ENCODE measurements around the gene ATP9B.

The ATP9B gene

DNA sequence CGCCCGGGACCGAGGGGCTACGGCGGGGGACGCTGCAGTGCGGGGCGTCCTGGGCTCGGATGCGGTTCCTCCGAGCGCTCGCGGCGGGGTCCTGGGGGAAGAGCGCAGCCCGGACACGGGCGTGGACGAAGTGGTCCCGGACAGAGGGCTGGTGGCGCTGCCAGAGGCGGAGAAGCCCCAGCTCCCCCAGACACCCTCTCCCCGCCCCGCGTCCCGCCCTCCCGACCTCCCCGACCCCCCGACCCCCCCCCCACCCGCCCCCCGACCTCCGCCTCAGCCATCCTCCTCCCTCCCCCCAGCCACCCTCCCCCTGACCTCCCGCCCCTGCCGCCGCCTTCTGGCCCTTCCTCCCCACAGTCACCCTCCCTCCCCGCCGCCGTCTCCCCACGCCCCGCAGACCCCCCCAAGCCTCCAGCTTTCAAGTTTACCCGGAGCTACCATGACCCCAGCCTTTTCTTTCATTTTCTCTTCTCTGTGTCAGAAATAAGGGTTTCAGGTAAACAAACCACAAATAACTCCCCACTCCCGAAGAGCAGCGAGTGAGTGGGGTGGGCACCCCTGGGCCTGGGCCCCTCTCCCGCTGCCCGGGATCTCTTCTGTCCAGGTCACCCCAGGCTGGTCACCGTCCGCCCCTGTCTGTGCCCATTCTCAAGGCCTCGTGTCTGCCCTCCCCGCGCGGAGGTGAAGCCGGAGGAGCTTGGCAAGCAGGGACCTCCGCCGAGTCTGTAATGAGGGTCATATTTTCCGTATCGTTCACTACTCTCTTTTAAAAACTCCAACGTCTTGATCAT is 331.6 kb downstream of the ATP9B start:
- peak overlapping the region; percentile 53 for H3K4me3 ChIP-seq (ENCODE audit: low read depth, low read length)
- no peak for DNase-seq (ENCODE audit: low read depth)

DNA sequence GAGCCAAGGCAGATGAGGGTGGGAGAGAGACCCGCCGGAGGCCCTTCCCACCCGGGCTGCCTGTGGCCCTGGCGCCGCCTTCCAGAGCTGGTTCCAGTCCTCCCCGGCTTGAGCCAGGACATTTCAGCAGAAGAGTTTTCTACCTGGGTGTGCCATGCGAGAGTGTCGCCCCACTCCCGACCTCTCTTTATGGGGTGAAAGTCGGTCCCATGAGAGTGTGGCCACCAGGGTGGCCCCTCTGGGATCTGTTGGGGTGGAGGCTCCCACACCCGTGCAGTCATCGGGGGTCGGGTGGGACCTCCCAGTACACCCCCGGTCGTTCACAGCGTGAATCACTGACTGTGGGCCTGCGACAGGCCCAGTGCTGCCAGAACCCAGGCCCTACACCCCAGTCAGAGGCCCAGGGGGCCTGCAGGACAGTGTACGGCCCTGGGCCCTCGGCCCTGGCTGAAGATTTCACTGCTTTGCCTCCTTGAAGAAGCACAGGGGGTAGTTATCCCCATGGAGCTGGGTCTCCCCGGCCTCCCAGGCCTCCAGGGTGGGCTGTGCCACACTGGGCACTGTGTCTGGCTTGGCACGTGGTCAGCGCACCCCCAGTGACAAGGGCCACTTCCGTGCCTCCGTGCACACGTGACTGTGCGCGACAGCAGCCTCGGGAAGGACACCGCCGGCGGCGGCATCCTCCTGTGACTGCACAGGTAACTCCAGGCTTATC is 332.5 kb downstream of the ATP9B start:
- H3K4me3 ChIP-seq (ENCODE audit: low read depth, low read length) = no peak overlapping the region
- DNase-seq (ENCODE audit: low read depth) = no peak
- TF ChIP-seq, protein P1, sequence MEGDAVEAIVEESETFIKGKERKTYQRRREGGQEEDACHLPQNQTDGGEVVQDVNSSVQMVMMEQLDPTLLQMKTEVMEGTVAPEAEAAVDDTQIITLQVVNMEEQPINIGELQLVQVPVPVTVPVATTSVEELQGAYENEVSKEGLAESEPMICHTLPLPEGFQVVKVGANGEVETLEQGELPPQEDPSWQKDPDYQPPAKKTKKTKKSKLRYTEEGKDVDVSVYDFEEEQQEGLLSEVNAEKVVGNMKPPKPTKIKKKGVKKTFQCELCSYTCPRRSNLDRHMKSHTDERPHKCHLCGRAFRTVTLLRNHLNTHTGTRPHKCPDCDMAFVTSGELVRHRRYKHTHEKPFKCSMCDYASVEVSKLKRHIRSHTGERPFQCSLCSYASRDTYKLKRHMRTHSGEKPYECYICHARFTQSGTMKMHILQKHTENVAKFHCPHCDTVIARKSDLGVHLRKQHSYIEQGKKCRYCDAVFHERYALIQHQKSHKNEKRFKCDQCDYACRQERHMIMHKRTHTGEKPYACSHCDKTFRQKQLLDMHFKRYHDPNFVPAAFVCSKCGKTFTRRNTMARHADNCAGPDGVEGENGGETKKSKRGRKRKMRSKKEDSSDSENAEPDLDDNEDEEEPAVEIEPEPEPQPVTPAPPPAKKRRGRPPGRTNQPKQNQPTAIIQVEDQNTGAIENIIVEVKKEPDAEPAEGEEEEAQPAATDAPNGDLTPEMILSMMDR (IDR thresholded peaks at IDR 0.05; ENCODE audit: control insufficient read depth, extremely low read depth, insufficient read depth) = no peak

More for the DNA sequence above, 331.6 kb downstream of the ATP9B start:
- TF ChIP-seq, protein P1 (IDR thresholded peaks at IDR 0.05; ENCODE audit: control insufficient read depth, extremely low read depth, insufficient read depth) = no peak

DNA sequence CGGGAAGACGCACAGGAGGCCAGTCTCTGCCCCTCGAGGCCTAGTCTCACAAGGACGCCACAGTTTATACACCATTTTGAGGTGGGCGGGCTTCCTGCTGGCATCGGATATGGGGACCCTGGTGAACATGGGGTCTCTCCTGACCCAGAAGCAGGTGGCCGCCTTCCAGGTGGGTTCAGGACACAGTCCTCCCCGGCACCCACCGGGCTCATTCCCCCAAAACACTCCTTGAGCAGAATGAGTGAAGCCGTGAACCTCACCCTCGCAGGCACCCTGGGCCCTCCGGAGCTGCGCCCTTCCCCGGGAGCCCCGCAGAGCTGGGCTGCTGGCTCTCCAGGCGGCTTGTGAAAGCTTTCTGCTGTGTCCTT is 333.0 kb downstream of the ATP9B start:
- DNase-seq (ENCODE audit: low read depth) = no peak
- TF ChIP-seq, protein P1 (IDR thresholded peaks at IDR 0.05; ENCODE audit: control insufficient read depth, extremely low read depth, insufficient read depth) = no peak
- no peak overlapping the region for H3K4me3 ChIP-seq (ENCODE audit: low read depth, low read length)

DNA sequence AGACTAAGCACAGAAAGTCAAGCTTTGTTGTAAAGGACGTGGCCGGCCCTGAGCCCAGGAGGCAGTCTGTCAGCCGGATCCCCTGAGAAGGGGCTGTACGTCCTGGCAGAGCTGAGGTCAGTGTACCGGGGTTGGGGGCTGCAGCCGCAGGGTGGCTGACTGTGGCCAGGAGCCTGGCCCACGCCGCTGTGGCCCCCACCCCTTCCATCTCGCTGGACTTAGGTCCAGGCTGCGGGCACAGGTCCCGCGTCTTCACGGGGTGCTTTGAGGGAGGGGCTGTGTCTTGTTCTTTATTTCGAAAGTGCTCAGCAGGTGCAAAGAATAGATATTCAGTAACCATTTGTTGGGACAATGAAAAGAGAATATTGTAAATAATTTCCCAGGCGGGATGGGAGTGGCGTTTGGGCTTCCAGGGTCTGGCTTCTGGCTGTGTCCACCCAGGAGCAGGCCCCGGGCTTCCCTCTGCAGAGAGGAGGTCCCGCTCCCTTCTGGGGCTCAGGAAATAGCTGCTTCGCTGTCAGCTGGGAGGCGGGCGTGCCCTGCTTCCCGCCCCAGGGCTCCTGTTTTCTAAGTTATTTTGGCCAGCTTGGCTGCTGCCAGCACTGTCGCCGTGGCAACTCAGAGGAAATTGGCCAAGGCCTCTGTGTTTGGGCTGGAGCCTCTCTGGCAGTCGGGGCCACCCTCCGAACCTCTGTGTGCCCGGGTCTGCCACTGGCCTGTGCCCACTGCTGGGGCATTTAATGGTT is 334.0 kb downstream of the ATP9B start:
- H3K4me3 ChIP-seq (ENCODE audit: low read depth, low read length) = no peak overlapping the region
- TF ChIP-seq, protein P1 (IDR thresholded peaks at IDR 0.05; ENCODE audit: control insufficient read depth, extremely low read depth, insufficient read depth) = no peak
- no peak for DNase-seq (ENCODE audit: low read depth)

DNA sequence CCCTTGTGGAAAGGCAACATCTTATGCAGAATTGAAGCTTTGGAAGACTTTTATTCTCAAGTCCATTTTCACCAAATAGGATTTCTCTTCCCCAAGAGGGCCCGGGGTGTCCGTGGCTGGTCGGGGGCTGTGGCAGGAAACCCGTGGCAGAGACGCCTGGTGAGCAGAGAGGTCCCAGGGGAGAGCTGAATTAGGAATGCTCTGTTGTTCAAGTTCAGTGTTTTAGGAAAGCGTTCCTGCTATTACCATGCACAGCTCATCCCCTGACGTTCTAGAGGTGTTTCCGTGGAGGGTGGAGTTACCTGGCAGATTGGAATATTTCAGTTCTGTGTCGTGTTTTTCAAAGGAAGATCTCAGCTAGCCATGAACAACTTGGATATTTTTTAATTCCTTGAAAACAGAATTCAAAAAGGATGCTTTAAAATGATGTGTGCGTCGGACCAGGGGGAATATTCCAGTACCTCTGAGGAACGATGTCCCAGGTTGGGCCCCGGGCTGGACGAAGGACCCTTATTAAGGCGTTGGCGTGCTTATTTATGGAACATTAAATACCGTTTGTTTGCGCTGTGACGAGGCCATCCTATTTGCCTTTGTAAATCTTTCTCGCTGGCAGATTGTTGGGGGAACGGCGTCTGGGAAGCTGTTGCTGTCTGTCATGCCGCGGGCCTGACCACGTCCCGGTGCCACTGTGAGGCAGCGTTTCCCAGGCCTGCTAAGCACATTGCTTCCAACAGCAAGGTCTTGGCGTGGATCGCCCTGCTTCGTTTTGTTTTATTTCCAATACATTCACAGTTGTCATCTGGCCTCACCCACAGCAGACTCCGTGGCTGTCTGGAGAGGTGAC is 334.8 kb downstream of the ATP9B start:
- TF ChIP-seq, protein P1 (IDR thresholded peaks at IDR 0.05; ENCODE audit: control insufficient read depth, extremely low read depth, insufficient read depth) = no peak
- DNase-seq (ENCODE audit: low read depth) = no peak
- H3K4me3 ChIP-seq (ENCODE audit: low read depth, low read length) = no peak overlapping the region

DNA sequence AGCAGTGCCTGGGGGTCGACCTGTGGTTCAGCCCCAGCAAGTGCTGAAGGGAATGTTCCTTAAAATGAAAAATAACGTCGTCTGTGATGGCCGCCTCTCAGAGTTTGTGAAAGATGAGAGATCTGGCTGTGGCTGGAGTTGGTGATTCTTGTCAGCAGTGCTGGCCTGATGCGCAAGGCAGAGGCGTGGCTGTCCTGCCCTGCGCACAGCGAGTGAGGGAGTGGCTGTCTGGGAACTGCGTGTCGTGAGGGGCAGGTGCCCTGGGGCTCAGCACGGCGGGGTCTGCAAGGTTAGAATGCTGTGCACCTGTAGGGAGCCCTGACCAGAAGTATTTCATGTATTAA is 335.3 kb downstream of the ATP9B start:
- H3K4me3 ChIP-seq (ENCODE audit: low read depth, low read length) = no peak overlapping the region
- TF ChIP-seq, protein P1 (IDR thresholded peaks at IDR 0.05; ENCODE audit: control insufficient read depth, extremely low read depth, insufficient read depth) = no peak
- no peak for DNase-seq (ENCODE audit: low read depth)

All from LNCaP clone FGC (cell line).